H1 (cell line): Measurements from ENCODE around the gene PSMB3. TPM values are rescaled to one million over a fixed set of nuclear protein-coding genes. Genes with fewer than 3 reads are reported as not detected.

ENCODE experiments used
- polyA plus RNA-seq, 7 experiments: library from polyadenylated mRNA; depleted of rRNA in 3 of 7; stranded (reverse) in 5 of 7; unstranded in 2 of 7; fragments of >200 nt in 5 of 7; fragments of 200-250 nt in 2 of 7; gene quantifications; 1 replicate in 5 of 7; 2 replicates in 1 of 7; 4 replicates in 1 of 7; pipeline versions ENCODE4 v1.2.1 to v1.2.3, GENCODE V29; 2011 to 2013; ENCODE audit warnings: missing spikeins in 2 of 7, mixed read lengths in 2 of 7
- total RNA-seq: library from RNA; stranded (reverse); fragmentation: NEBNext Ultra II Directional; extraction: Animal tissue kit (Norgen Biotek cat#: 25700); gene quantifications from 2 replicates; pipeline ENCODE4 v1.2.1, GENCODE V29; 2021
- TF ChIP-seq, protein P1 (sequence below): IDR thresholded peaks from 2 replicates; pipeline ENCODE4 v1.6.1; 2011; ENCODE audit warnings: low read length, improper control_type of control experiment
- TF ChIP-seq, protein P2 (sequence below), 3 experiments: IDR thresholded peaks; 1 replicate in 2 of 3; 2 replicates in 1 of 3; pipeline versions ENCODE4 v1.5.1 to v1.6.1; 2011; ENCODE audit warnings: low read length in 3 of 3, mild to moderate bottlenecking in 3 of 3, inconsistent platforms in 2 of 3, low read depth in 1 of 3, moderate library complexity in 1 of 3; ENCODE audit not compliant: insufficient read depth in 1 of 3; ENCODE audit errors: control extremely low read depth in 1 of 3

PSMB3 gene
- total and polyA plus RNA-seq, 2 of the 8 experiments (the other 6 are each of a cell fraction or from before 2014, with no cell fraction given): 291 to 914 TPM

DNA sequence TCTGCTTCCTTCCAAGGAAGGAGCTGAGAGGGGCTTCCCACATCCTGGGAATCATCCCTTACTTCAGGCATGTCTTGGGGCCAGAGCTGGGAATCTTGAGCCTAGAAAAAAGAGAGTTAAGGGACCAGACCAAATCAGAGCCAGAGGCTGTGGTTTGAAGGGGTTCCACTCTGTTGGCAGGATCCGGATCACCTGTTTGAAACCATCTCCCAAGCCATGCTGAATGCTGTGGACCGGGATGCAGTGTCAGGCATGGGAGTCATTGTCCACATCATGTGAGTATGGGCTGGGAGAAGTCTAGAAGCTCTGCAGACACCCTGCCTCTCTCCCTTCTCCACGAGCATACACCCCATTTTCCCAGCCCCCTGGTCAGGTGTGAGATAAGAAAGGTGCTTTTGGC lies 9.7 kb downstream of the PSMB3 start (continued):
- TF ChIP-seq, protein P1, sequence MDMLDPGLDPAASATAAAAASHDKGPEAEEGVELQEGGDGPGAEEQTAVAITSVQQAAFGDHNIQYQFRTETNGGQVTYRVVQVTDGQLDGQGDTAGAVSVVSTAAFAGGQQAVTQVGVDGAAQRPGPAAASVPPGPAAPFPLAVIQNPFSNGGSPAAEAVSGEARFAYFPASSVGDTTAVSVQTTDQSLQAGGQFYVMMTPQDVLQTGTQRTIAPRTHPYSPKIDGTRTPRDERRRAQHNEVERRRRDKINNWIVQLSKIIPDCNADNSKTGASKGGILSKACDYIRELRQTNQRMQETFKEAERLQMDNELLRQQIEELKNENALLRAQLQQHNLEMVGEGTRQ: no peak
- TF ChIP-seq, protein P2, sequence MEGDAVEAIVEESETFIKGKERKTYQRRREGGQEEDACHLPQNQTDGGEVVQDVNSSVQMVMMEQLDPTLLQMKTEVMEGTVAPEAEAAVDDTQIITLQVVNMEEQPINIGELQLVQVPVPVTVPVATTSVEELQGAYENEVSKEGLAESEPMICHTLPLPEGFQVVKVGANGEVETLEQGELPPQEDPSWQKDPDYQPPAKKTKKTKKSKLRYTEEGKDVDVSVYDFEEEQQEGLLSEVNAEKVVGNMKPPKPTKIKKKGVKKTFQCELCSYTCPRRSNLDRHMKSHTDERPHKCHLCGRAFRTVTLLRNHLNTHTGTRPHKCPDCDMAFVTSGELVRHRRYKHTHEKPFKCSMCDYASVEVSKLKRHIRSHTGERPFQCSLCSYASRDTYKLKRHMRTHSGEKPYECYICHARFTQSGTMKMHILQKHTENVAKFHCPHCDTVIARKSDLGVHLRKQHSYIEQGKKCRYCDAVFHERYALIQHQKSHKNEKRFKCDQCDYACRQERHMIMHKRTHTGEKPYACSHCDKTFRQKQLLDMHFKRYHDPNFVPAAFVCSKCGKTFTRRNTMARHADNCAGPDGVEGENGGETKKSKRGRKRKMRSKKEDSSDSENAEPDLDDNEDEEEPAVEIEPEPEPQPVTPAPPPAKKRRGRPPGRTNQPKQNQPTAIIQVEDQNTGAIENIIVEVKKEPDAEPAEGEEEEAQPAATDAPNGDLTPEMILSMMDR (IDR thresholded peaks at IDR 0.05; ENCODE audit: control extremely low read depth in 1 of 3, insufficient read depth in 1 of 3, low read depth in 1 of 3, low read length in 3 of 3): no peak
